Keratinocyte (primary cell): ENCODE results near the gene JPT2.

Experiments used
- CTCF ChIP-seq, 3 experiments: IDR thresholded peaks in 1 of 3; conservative IDR thresholded peaks in 1 of 3; optimal IDR thresholded peaks in 1 of 3; 2 replicates in 2 of 3; 3 replicates in 1 of 3; pipeline versions ENCODE3 to v1.5.1; 2011; ENCODE audit warnings: low read length in 3 of 3, mild to moderate bottlenecking in 3 of 3, moderate library complexity in 2 of 3, control low read depth in 1 of 3, inconsistent platforms in 1 of 3; ENCODE audit not compliant: insufficient read depth in 2 of 3; ENCODE audit errors: extremely low read depth in 1 of 3
- EZH2 ChIP-seq: IDR thresholded peaks from one replicate; pipeline ENCODE4 v1.6.1; 2012; ENCODE audit warnings: inconsistent platforms, mild to moderate bottlenecking, low read length, moderate library complexity

DNA sequence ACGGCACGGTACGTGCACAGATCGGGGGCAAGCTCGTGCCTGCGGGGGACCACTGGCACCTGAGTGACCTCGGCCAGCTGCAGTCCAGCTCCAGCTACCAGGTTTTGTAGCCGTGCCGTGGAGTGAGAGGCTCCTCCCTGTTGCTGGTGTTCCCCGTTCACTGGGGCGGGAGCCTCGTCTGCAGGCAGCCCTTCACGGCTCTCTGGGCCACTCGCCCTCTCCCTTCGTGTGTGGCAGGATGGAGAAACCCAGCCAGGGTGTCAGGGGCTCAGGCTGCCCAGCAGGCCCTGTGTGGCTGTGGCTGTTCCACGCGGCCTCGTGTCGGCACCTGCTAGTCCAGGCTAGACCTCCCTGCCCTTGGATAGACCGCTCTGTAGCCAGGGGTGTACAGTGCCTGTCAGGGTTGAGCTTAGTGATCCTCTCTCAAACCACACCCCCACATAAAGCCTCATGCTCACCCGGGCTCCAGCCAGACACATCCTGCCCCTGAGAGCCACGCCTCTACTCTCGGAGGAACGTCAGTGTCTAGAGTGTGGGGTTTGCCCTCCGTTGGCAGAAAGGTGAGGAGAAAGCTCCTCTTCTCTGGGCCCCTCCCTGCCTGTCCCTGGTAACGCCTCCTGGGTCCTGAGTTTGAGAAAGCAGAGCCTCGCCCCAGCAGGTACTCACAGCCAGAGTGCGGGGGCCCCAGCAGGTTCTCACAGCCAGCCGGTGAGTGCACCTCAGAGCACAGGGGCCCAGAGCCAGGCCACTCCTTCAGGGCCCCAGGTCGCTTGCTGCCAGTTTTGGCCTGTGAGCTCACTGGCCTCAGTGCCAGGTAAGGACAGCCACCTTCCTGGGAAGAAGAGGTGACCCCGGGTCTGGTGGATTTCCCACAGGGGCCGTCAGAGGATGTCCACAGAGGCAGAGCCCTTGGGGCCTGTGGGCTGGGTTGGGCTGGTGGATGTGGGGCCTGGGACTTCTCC, 65.6 kb downstream of the JPT2 start:
- TF ChIP-seq CTCF (optimal IDR thresholded peaks at IDR 0.05 in 1 of 3, IDR thresholded peaks at IDR 0.05 in 1 of 3, conservative IDR thresholded peaks at IDR 0.05 in 1 of 3; ENCODE audit: extremely low read depth in 1 of 3, insufficient read depth in 2 of 3, low read length in 3 of 3) = no peak
- TF ChIP-seq EZH2 = no peak
